ENCODE measurements around the gene OPA1. TPM values are rescaled to one million over a fixed set of nuclear protein-coding genes. Genes with fewer than 3 reads are reported as not detected.

The OPA1 gene
- total RNA-seq, 1 experiment from 2014 or later = 75.4 TPM

DNA sequence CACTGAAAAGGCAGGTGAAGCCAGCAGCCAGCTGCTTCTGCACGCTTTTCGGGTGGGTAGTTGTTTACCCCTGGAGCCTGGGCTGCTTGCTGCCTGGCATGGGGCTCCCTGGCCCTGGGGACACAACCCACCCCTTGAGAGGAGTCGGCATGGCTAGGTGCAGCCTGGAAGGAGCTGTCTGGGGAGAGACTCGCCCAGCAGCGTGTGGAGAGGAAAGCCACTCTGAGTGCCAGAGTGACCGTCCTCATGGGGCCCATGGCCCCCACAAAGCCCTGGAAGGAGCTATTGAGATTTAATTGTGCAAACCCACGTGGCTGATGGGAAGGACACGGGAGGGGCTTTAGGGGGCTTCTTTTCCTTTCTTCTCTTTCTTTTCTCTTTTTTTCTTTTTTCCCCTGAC lies 137.5 kb downstream of the OPA1 start:
- Histone ChIP-seq H2BK15ac (ENCODE audit: low read depth, low read length) (no peak overlapping the region), H3T11ph (ENCODE audit: low read length) (no peak overlapping the region), H3K4me2 (ENCODE audit: insufficient read depth, insufficient read length, low read length) (no peak overlapping the region), H3K56ac (ENCODE audit: insufficient read length, low read depth, low read length) (no peak overlapping the region), H4K91ac (ENCODE audit: insufficient read length, low read depth, low read length) (no peak overlapping the region), H3K9me3 (ENCODE audit: control insufficient read depth, low read depth, low read length) (no peaks in the 10 kb centered on the region), H3K18ac (ENCODE audit: insufficient read length, low read depth, low read length) (no peak overlapping the region), H2BK20ac (ENCODE audit: low read depth, low read length, poor library complexity, severe bottlenecking) (no peak overlapping the region), H3K79me2 (ENCODE audit: insufficient read depth, low read length) (no peaks in the 10 kb centered on the region), H2BK5ac (ENCODE audit: insufficient read length, low read length) (no peak overlapping the region), H4K20me1 (ENCODE audit: control insufficient read depth, insufficient read depth, insufficient read length) (no peaks in the 10 kb centered on the region), H3K79me1 (ENCODE audit: insufficient read depth, low read depth, low read length, poor library complexity, severe bottlenecking) (no peaks in the 10 kb centered on the region), H2BK120ac (ENCODE audit: low read depth, low read length, poor library complexity, severe bottlenecking) (no peak overlapping the region), H3K27ac (ENCODE audit: insufficient read length, low read depth, low read length) (no peak overlapping the region), H3K23me2 (ENCODE audit: insufficient read length, low read depth, low read length, poor library complexity, severe bottlenecking) (no peaks in the 10 kb centered on the region), H3K9ac (ENCODE audit: extremely low read depth, insufficient read length, low read length) (no peak overlapping the region), H2BK12ac (ENCODE audit: insufficient read length, low read depth, low read length) (no peak overlapping the region), H3K27me3 (ENCODE audit: insufficient read depth, low read length) (no peaks in the 10 kb centered on the region), H3K14ac (ENCODE audit: insufficient read depth, low read length) (peak overlapping the region; percentile 45; the same call in 1 of the 2 replicates), H2AFZ (ENCODE audit: low read length) (no peak overlapping the region), H3K23ac (ENCODE audit: insufficient read length, low read depth, low read length) (no peak overlapping the region), H4K8ac (replicated peaks; ENCODE audit: insufficient read length, low read depth, low read length) (no peak overlapping the region), H2AK5ac (ENCODE audit: insufficient read length, low read length) (no peak overlapping the region), H3K4ac (ENCODE audit: low read depth, low read length) (no peak overlapping the region), H4K5ac (ENCODE audit: insufficient read length, low read depth, low read length) (no peak overlapping the region), H3K4me1 (ENCODE audit: insufficient read depth, low read length) (peaks cover 2% of the 10 kb centered on the region; the same call in 1 of the 2 replicates)
- H3K9me3 Mint-ChIP-seq = no peaks in the 10 kb centered on the region
- DNase-seq = no peak
- peak overlapping the region in 1 of 3 experiments; percentile 59; a peak in 1 of 7 replicates for H3K27ac Mint-ChIP-seq
- no peaks in the 10 kb centered on the region; a peak in 1 of 7 replicates for H3K36me3 Mint-ChIP-seq (ENCODE audit: insufficient read depth in 1 of 3, low read depth in 3 of 3)
- no peak overlapping the region for H3K4me3 Mint-ChIP-seq
- WGBS (ENCODE audit: extremely low coverage, insufficient read length, low lambda C conversion rate) = no CpG with 5 or more reads among the region's 8 CpGs
- TF ChIP-seq, protein P1, sequence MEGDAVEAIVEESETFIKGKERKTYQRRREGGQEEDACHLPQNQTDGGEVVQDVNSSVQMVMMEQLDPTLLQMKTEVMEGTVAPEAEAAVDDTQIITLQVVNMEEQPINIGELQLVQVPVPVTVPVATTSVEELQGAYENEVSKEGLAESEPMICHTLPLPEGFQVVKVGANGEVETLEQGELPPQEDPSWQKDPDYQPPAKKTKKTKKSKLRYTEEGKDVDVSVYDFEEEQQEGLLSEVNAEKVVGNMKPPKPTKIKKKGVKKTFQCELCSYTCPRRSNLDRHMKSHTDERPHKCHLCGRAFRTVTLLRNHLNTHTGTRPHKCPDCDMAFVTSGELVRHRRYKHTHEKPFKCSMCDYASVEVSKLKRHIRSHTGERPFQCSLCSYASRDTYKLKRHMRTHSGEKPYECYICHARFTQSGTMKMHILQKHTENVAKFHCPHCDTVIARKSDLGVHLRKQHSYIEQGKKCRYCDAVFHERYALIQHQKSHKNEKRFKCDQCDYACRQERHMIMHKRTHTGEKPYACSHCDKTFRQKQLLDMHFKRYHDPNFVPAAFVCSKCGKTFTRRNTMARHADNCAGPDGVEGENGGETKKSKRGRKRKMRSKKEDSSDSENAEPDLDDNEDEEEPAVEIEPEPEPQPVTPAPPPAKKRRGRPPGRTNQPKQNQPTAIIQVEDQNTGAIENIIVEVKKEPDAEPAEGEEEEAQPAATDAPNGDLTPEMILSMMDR (conservative IDR thresholded peaks at IDR 0.05) = no peak
- peaks cover 1% of the 10 kb centered on the region; the same call in 1 of the 2 replicates for H3K27me3 Mint-ChIP-seq (ENCODE audit: low read depth)
- H3K4me1 Mint-ChIP-seq = peaks cover 29 to 35% of the 10 kb centered on the region in 2 experiments
